Ureter (tissue), 1 donor: ENCODE data around the gene ZBTB40. TPM values are rescaled to one million over a fixed set of nuclear protein-coding genes. Genes with fewer than 3 reads are reported as not detected.
A peak's percentile ranks its signal among the peaks of the same experiment; 100 is the strongest.

Source experiments
- DNase-seq: peaks from one replicate; pipeline ENCODE4 v3.0.0-alpha.2; 2020; ENCODE audit warnings: low spot score
- total RNA-seq: library from RNA; stranded (reverse); gene quantifications from one replicate; pipeline ENCODE4 v1.2.4, GENCODE V29; 2023
- donor health status: DM: yes; HTN: yes; CAD: no.

Gene ZBTB40
- 22.4 TPM for total RNA-seq

GRCh38 chr1:22451702-22452480 is at the start of gene ZBTB40:
Gene ZBTB40, plus strand, starts transcription at chr1:22451851. Its CDS starts 38,098 bp downstream, at chr1:22489949.
- DNase-seq, result peak; percentile 97

- DNase-seq, result no peak
Measured at GRCh38 chr1:22402356-22403053, 49.1 kb upstream of the ZBTB40 start.

GRCh38 chr1:22404486-22404885 is 47.2 kb upstream of the ZBTB40 start:
- DNase-seq, result no peak

GRCh38 chr1:22406722-22407495 is 44.7 kb upstream of the ZBTB40 start:
- no peak for DNase-seq

- no peak for DNase-seq
Measured at GRCh38 chr1:22408230-22408629, 43.4 kb upstream of the ZBTB40 start.

GRCh38 chr1:22410401-22410800 is 41.2 kb upstream of the ZBTB40 start:
- DNase-seq, result no peak

- no peak for DNase-seq
Measured at GRCh38 chr1:22410928-22411495, 40.6 kb upstream of the ZBTB40 start.

GRCh38 chr1:22411589-22411988 is 40.1 kb upstream of the ZBTB40 start:
- no peak for DNase-seq

- no peak for DNase-seq
Measured at GRCh38 chr1:22412932-22413727, 38.5 kb upstream of the ZBTB40 start.

GRCh38 chr1:22413799-22414198 is 37.9 kb upstream of the ZBTB40 start:
- DNase-seq, result no peak

- DNase-seq, result peak; percentile 70
Measured at GRCh38 chr1:22414244-22414751, 37.4 kb upstream of the ZBTB40 start.

- no peak for DNase-seq
Measured at GRCh38 chr1:22415489-22415888, 36.2 kb upstream of the ZBTB40 start.

GRCh38 chr1:22416555-22417454 is 34.8 kb upstream of the ZBTB40 start:
- DNase-seq, result peak; percentile 79

- DNase-seq, result no peak
Measured at GRCh38 chr1:22417466-22417865, 34.2 kb upstream of the ZBTB40 start.

- no peak for DNase-seq
Measured at GRCh38 chr1:22418312-22418711, 33.3 kb upstream of the ZBTB40 start.

- DNase-seq, result no peak
Measured at GRCh38 chr1:22418933-22419382, 32.7 kb upstream of the ZBTB40 start.

- peak; percentile 86 for DNase-seq
Measured at GRCh38 chr1:22420455-22421053, 31.1 kb upstream of the ZBTB40 start.

GRCh38 chr1:22426781-22427180 is 24.9 kb upstream of the ZBTB40 start:
- DNase-seq, result no peak

- no peak for DNase-seq
Measured at GRCh38 chr1:22428672-22429071, 23.0 kb upstream of the ZBTB40 start.
